Retinal pigment epithelial cell (primary cell): ENCODE data around the gene ARHGAP11A.
"Not testable (repeated sequence)": the region's sequence is repeated elsewhere in the genome, so short reads cannot be mapped to it uniquely, and the experiment has no call there.

ENCODE experiments used
- DNase-seq: peaks from one replicate; pipeline ENCODE4 v3.0.0-alpha.2; 2010; ENCODE audit warnings: low read depth
- H3K4me3 ChIP-seq: 2 replicates; pipeline ENCODE4 v1.5.1; 2011; ENCODE audit warnings: mild to moderate bottlenecking, low read length, control low read depth, moderate library complexity
- TF ChIP-seq, protein P1 (sequence below): conservative IDR thresholded peaks from 2 replicates; pipeline ENCODE4 v1.5.1; 2011; ENCODE audit warnings: low read depth, low read length, control low read depth, inconsistent platforms

ARHGAP11A gene

GRCh38 chr15:32615051-32615870, at the start of gene ARHGAP11A:
Gene ARHGAP11A, plus strand, starts transcription at chr15:32615504. Its CDS starts 708 bp downstream, at chr15:32616212.
- peak within 1 kb of the TSS; percentile 84 for H3K4me3 ChIP-seq
- DNase-seq: peak; percentile 76

GRCh38 chr15:32568988-32569387, 46.3 kb upstream of the ARHGAP11A start:
- H3K4me3 ChIP-seq, DNase-seq: not testable (repeated sequence)

DNA sequence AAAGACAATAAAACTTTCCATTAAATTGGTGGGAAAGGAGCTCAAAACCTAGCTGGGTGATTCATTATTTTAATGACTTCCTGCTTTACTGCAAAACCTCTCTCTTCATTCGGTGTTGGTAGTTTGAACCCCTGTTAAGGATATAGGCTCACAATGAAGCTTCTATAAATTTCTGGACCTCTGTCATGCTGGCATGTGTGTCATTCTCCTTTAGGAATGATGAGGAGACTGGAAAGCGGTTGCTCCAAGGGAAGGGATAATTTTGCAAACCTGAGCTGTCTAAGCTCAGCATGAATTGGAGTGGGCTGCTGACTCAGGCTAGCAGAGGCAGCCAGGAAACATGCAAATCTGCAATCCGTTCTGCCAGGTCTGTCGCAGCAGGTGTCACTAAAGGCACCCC, 36.8 kb upstream of the ARHGAP11A start:
- H3K4me3 ChIP-seq, DNase-seq: not testable (repeated sequence)

GRCh38 chr15:32585844-32586243, 29.5 kb upstream of the ARHGAP11A start:
- not testable (repeated sequence) for DNase-seq, H3K4me3 ChIP-seq

- DNase-seq, H3K4me3 ChIP-seq: not testable (repeated sequence)
Measured at GRCh38 chr15:32593151-32593550, 22.2 kb upstream of the ARHGAP11A start, which contains the start of gene GOLGA8N. Gene GOLGA8N, plus strand, starts transcription at chr15:32593456.

GRCh38 chr15:32609518-32609917, 5.8 kb upstream of the ARHGAP11A start:
- not testable (repeated sequence) for H3K4me3 ChIP-seq, DNase-seq

DNA sequence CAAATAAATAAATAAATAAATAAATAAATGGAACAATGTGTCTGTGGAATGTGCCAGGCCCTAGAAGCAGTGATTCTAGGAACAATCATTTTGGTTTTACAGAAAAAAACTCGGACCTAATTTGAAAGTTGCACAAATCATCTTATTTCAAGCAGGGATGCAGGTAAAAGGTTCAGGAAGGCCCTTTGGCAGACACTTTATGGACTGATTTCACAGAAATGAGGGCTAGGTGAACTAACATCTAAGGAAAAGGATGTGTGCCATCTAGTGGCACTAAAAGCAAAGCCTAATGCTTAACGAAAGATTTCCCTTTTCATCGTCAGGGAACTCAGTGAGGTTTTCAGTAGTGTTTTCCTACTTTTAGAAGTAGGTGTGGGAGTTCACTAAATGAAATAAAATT, 4.6 kb upstream of the ARHGAP11A start:
- TF ChIP-seq, protein P1, sequence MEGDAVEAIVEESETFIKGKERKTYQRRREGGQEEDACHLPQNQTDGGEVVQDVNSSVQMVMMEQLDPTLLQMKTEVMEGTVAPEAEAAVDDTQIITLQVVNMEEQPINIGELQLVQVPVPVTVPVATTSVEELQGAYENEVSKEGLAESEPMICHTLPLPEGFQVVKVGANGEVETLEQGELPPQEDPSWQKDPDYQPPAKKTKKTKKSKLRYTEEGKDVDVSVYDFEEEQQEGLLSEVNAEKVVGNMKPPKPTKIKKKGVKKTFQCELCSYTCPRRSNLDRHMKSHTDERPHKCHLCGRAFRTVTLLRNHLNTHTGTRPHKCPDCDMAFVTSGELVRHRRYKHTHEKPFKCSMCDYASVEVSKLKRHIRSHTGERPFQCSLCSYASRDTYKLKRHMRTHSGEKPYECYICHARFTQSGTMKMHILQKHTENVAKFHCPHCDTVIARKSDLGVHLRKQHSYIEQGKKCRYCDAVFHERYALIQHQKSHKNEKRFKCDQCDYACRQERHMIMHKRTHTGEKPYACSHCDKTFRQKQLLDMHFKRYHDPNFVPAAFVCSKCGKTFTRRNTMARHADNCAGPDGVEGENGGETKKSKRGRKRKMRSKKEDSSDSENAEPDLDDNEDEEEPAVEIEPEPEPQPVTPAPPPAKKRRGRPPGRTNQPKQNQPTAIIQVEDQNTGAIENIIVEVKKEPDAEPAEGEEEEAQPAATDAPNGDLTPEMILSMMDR: peak; percentile 2

DNA sequence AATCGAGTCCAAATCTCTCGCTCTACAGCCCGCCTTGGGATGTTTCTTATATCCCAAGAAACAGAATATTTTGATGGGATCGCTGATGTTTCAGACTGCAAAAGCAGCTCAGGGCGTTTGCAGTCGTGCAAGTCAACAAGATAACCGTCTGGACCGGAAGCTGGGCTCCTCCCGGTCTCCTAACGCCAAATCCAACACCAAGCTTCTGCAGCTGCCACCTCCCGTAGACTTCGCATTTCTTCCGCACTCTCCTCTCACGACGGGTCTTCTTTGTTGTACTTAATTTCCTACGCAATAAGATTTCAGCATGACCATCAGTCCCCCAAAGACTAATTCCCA, 623 bp upstream of the ARHGAP11A start:
- H3K4me3 ChIP-seq: peak overlapping the region; percentile 84
- not testable (repeated sequence) for DNase-seq

More for the DNA sequence above, 4.6 kb upstream of the ARHGAP11A start:
- not testable (repeated sequence) for DNase-seq, H3K4me3 ChIP-seq

DNA sequence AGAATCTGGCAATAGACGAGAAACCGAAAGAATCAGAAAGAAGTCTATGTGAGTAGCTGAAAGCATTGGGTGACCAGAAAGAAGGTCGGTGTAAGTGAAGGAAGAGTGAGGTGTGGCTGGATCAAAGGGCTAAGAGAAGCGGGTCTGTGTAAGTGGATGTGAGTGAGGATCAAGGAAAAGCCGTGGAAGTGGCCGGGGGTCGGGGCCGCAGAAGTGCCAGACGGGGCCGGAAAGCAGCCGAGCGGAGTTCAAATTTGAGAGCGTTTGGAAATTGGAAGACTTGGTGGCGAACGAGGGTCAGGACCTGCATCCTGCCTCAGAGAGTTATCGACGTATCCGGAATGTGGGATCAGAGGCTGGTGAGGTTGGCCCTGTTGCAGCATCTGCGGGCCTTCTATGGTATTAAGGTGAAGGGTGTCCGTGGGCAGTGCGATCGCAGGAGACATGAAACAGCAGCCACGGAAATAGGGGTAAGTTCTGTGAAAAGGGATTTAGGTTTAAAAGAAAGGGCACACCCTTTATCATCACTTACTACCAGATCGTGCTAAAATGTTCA, 645 bp downstream of the ARHGAP11A start:
- peak overlapping the region; percentile 84 for H3K4me3 ChIP-seq
- DNase-seq: not testable (repeated sequence)

GRCh38 chr15:32636410-32636809, 21.1 kb downstream of the ARHGAP11A start:
- no peak for DNase-seq
- TF ChIP-seq, protein P1: no peak
- H3K4me3 ChIP-seq: no peak overlapping the region

- TF ChIP-seq, protein P1: no peak
- no peak overlapping the region for H3K4me3 ChIP-seq
- no peak for DNase-seq
Measured at GRCh38 chr15:32636908-32637567, 21.7 kb downstream of the ARHGAP11A start.
